ENCODE measurements around the gene DONSON. TPM values are rescaled to one million over a fixed set of nuclear protein-coding genes. Genes with fewer than 3 reads are reported as not detected.

The DONSON gene
- polyA plus RNA-seq, 3 donors = 0.94 to 8.6 (median 1.5) TPM

DNA sequence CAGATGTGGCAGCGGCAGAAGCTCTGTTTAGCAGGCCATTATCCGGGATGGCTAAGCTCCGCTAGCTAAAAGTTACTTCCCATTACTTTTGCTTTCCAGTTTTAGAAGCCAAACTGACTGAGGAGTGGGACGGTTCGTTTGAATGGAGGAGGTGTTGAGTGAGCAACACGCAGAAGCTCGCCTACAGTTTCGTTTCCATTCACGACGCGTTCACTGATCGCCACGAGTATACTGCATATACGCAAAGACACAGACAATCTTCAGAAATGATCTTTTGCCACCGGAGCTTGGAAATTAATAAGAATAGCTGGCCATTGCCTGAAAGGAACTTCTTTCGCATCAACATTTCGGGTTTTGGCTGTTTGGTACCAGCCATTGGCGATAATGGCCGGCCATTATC is 31.0 kb downstream of the DONSON start:
- H3K4me1 Mint-ChIP-seq = peaks cover 7% of the 10 kb centered on the region
- Histone ChIP-seq H2AFZ (ENCODE audit: insufficient read depth, low read depth, low read length, poor library complexity, severe bottlenecking) (no peak overlapping the region), H3K79me2 (ENCODE audit: insufficient read depth, low read length) (peaks cover 94% of the 10 kb centered on the region), H3K4me2 (replicated peaks; ENCODE audit: extremely low read depth, low read length, poor library complexity, severe bottlenecking) (no peak overlapping the region), H3K27ac (ENCODE audit: low read depth in 1 of 2, low read length in 2 of 2) (no peak overlapping the region), H4K20me1 (ENCODE audit: insufficient read depth, low read length) (peaks cover 99% of the 10 kb centered on the region), H3K27me3 (ENCODE audit: control insufficient read depth in 2 of 2, insufficient read depth in 2 of 2, low read length in 2 of 2) (no peaks in the 10 kb centered on the region), H3K9ac (ENCODE audit: insufficient read depth, low read length, poor library complexity, severe bottlenecking) (no peak overlapping the region), H3K4me1 (ENCODE audit: control insufficient read depth in 1 of 2, insufficient read depth in 2 of 2, low read length in 2 of 2) (no peaks in the 10 kb centered on the region), H3K9me3 (replicated peaks in 1 of 2; ENCODE audit: control insufficient read depth in 1 of 2, insufficient read depth in 1 of 2, low read length in 2 of 2) (no peaks in the 10 kb centered on the region), H3K36me3 (replicated peaks in 1 of 2; ENCODE audit: control insufficient read depth in 1 of 2, insufficient read depth in 2 of 2, low read length in 2 of 2) (peaks cover 91 to 99% of the 10 kb centered on the region in 2 donors), H3K4me3 (replicated peaks in 1 of 3; ENCODE audit: low read depth in 2 of 3, low read length in 3 of 3) (no peak overlapping the region)
- no peak overlapping the region for H3K4me3 Mint-ChIP-seq
- no peaks in the 10 kb centered on the region for H3K27me3 Mint-ChIP-seq (ENCODE audit: low read depth in 3 of 3)
- DNase-seq = no peak
- peaks cover 85 to 93% of the 10 kb centered on the region in 2 donors for H3K36me3 Mint-ChIP-seq
- peaks cover 0 to 3% (median 0%) of the 10 kb centered on the region in 7 donors for H3K9me3 Mint-ChIP-seq
- WGBS (ENCODE audit: insufficient coverage) = 98% methylated on average over 13 of the region's 19 CpGs
- TF ChIP-seq, protein P1, sequence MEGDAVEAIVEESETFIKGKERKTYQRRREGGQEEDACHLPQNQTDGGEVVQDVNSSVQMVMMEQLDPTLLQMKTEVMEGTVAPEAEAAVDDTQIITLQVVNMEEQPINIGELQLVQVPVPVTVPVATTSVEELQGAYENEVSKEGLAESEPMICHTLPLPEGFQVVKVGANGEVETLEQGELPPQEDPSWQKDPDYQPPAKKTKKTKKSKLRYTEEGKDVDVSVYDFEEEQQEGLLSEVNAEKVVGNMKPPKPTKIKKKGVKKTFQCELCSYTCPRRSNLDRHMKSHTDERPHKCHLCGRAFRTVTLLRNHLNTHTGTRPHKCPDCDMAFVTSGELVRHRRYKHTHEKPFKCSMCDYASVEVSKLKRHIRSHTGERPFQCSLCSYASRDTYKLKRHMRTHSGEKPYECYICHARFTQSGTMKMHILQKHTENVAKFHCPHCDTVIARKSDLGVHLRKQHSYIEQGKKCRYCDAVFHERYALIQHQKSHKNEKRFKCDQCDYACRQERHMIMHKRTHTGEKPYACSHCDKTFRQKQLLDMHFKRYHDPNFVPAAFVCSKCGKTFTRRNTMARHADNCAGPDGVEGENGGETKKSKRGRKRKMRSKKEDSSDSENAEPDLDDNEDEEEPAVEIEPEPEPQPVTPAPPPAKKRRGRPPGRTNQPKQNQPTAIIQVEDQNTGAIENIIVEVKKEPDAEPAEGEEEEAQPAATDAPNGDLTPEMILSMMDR (IDR thresholded peaks at IDR 0.05) = no peak
- intact Hi-C loops (cut with micrococcal nuclease) = no loop called here
- no peak overlapping the region for H3K27ac Mint-ChIP-seq

DNA sequence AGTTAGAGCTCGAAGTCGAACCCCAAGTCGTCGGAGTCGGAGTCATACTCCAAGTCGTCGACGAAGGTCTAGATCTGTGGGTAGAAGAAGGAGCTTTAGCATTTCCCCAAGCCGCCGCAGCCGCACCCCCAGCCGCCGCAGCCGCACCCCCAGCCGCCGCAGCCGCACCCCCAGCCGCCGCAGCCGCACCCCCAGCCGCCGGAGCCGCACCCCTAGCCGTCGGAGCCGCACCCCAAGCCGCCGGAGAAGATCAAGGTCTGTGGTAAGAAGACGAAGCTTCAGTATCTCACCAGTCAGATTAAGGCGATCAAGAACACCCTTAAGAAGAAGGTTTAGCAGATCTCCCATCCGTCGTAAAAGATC is 33.5 kb downstream of the DONSON start:
- peak overlapping the region in 1 of 7 donors; percentile 12 for H3K27ac Mint-ChIP-seq
- Histone ChIP-seq H3K4me2 (replicated peaks; ENCODE audit: extremely low read depth, low read length, poor library complexity, severe bottlenecking) (no peak overlapping the region), H3K4me3 (replicated peaks in 1 of 3; ENCODE audit: low read depth in 2 of 3, low read length in 3 of 3) (no peak overlapping the region), H3K9me3 (replicated peaks in 1 of 2; ENCODE audit: control insufficient read depth in 1 of 2, insufficient read depth in 1 of 2, low read length in 2 of 2) (no peaks in the 10 kb centered on the region), H3K4me1 (ENCODE audit: control insufficient read depth in 1 of 2, insufficient read depth in 2 of 2, low read length in 2 of 2) (no peaks in the 10 kb centered on the region), H3K9ac (ENCODE audit: insufficient read depth, low read length, poor library complexity, severe bottlenecking) (no peak overlapping the region), H3K27ac (ENCODE audit: low read depth in 1 of 2, low read length in 2 of 2) (no peak overlapping the region), H3K79me2 (ENCODE audit: insufficient read depth, low read length) (peaks cover 100% of the 10 kb centered on the region), H3K36me3 (replicated peaks in 1 of 2; ENCODE audit: control insufficient read depth in 1 of 2, insufficient read depth in 2 of 2, low read length in 2 of 2) (peaks cover 91 to 99% of the 10 kb centered on the region in 2 donors), H2AFZ (ENCODE audit: insufficient read depth, low read depth, low read length, poor library complexity, severe bottlenecking) (no peak overlapping the region), H3K27me3 (ENCODE audit: control insufficient read depth in 2 of 2, insufficient read depth in 2 of 2, low read length in 2 of 2) (no peaks in the 10 kb centered on the region), H4K20me1 (ENCODE audit: insufficient read depth, low read length) (peaks cover 99% of the 10 kb centered on the region)
- H3K36me3 Mint-ChIP-seq = peaks cover 85 to 97% of the 10 kb centered on the region in 2 donors
- DNase-seq = no peak
- TF ChIP-seq, protein P1 (IDR thresholded peaks at IDR 0.05) = no peak
- no peak overlapping the region for H3K4me3 Mint-ChIP-seq
- 99% methylated on average over 12 of the region's 32 CpGs for WGBS (ENCODE audit: insufficient coverage)
- intact Hi-C loops (cut with micrococcal nuclease) = no loop called here
- no peaks in the 10 kb centered on the region for H3K27me3 Mint-ChIP-seq (ENCODE audit: low read depth in 3 of 3)
- H3K9me3 Mint-ChIP-seq = peaks cover 0 to 6% (median 0%) of the 10 kb centered on the region in 7 donors
- peaks cover 7% of the 10 kb centered on the region for H3K4me1 Mint-ChIP-seq

Data from CD14-positive monocyte (primary cell).